GM12878 (cell line): ENCODE measurements around the gene B3GAT1. TPM values are rescaled to one million over a fixed set of nuclear protein-coding genes. Genes with fewer than 3 reads are reported as not detected.

Experiments
- ATAC-seq: fragments of 200-7000 bp; cut with Tn5 transposase; 3 replicates; pipeline ENCODE4 v1.9.1; 2020; ENCODE audit warnings: mild to moderate bottlenecking, moderate library complexity
- BruUV-seq: library from RNA; stranded (reverse); fragments of 400-500 nt; replicated peaks from 2 replicates; lab custom pipeline; 2021; lab: Mats Ljungman, UMichigan
- CTCF ChIA-PET: fragments of 300-600 bp; sonication (Branson Sonifier 250); formaldehyde crosslinking; extraction: SDS; loops from one replicate; lab custom pipeline; 2021; ENCODE audit warnings: inconsistent platforms; lab: Yijun Ruan, JAX
- POLR2A ChIA-PET: fragments of 350-600 bp; formaldehyde crosslinking; extraction: SDS; loops from one replicate; lab custom pipeline; 2021; ENCODE audit warnings: inconsistent platforms; lab: Charles Lee
- RAD21 ChIA-PET: fragments of 300-600 bp; sonication (Branson Sonifier 250); formaldehyde crosslinking; loops from one replicate; lab custom pipeline; 2023; ENCODE audit warnings: antibody characterized with exemption; ENCODE audit not compliant: unreplicated experiment; lab: Charles Lee
- SMC1A ChIA-PET: fragments of 300-600 bp; sonication (Branson Sonifier 250); formaldehyde crosslinking; loops from one replicate; lab custom pipeline; 2023; ENCODE audit not compliant: unreplicated experiment, uncharacterized antibody; lab: Charles Lee
- DNase-seq: peaks from one replicate; pipeline ENCODE4 v3.0.0-alpha.2; 2011; ENCODE audit warnings: low read depth, low spot score
- FAIRE-seq: peaks from 3 replicates; lab custom pipeline; 2011; peaks lifted over from hg19 to GRCh38; lab: Jason Lieb, UNC
- H2AFZ ChIP-seq: 2 replicates; pipeline ENCODE4 v1.6.0; 2011; ENCODE audit warnings: low read depth, low read length, control low read depth; ENCODE audit not compliant: control insufficient read depth
- H3K27ac ChIP-seq: 2 replicates; pipeline ENCODE4 v1.5.1; 2011; ENCODE audit warnings: control low read depth; ENCODE audit not compliant: control insufficient read depth, insufficient read depth
- H3K27me3 ChIP-seq, 2 experiments: replicated peaks in 1 of 2; 2 replicates each; pipeline versions ENCODE4 v1.6.0 to v1.6.1; 2011; ENCODE audit warnings: low read length in 1 of 2; ENCODE audit not compliant: control insufficient read depth in 2 of 2, insufficient read depth in 2 of 2
- H3K36me3 ChIP-seq, 2 experiments: 2 replicates each; pipeline ENCODE4 v1.5.1; 2011; ENCODE audit warnings: low read length in 1 of 2; ENCODE audit not compliant: control insufficient read depth in 2 of 2, insufficient read depth in 2 of 2
- H3K4me1 ChIP-seq: 2 replicates; pipeline ENCODE4 v1.6.1; 2011; ENCODE audit warnings: mild to moderate bottlenecking, low read length, moderate library complexity, mixed read lengths; ENCODE audit not compliant: control insufficient read depth, insufficient read depth
- H3K4me2 ChIP-seq: 2 replicates; pipeline ENCODE4 v1.6.0; 2011; ENCODE audit warnings: control low read depth; ENCODE audit not compliant: control insufficient read depth, insufficient read depth
- H3K4me3 ChIP-seq: fragments of 200-600 bp; sonication (generic); 2 replicates; pipeline ENCODE4 v1.5.1; 2016
- H3K79me2 ChIP-seq: 2 replicates; pipeline ENCODE4 v1.6.0; 2011; ENCODE audit warnings: low read length; ENCODE audit not compliant: control insufficient read depth, insufficient read depth
- H3K9ac ChIP-seq: 2 replicates; pipeline ENCODE4 v1.8.0; 2011; ENCODE audit warnings: low read length, control low read depth, mixed read lengths; ENCODE audit not compliant: control insufficient read depth, insufficient read depth
- H3K9me3 ChIP-seq: replicated peaks from 3 replicates; pipeline ENCODE4 v1.5.1; 2011; ENCODE audit warnings: mild to moderate bottlenecking, low read length; ENCODE audit not compliant: control insufficient read depth, insufficient read depth
- H4K20me1 ChIP-seq: 2 replicates; pipeline ENCODE4 v1.6.0; 2011; ENCODE audit not compliant: control insufficient read depth, insufficient read depth
- BRCA1 ChIP-seq: IDR thresholded peaks from 2 replicates; pipeline ENCODE4 v1.6.1; 2011; ENCODE audit warnings: low read depth, low read length, improper control_type of control experiment
- EGR1 ChIP-seq, 2 experiments: IDR thresholded peaks; 1 replicate in 1 of 2; 2 replicates in 1 of 2; pipeline ENCODE4 v1.6.1; 2011 to 2012; ENCODE audit warnings: low read depth in 2 of 2, low read length in 2 of 2, borderline replicate concordance in 1 of 2, mild to moderate bottlenecking in 1 of 2, moderate library complexity in 1 of 2
- EZH2 ChIP-seq: IDR thresholded peaks from 2 replicates; pipeline ENCODE4 v1.6.1; 2012; ENCODE audit warnings: low read depth, mild to moderate bottlenecking, control low read depth, inconsistent platforms, low read length, borderline replicate concordance; ENCODE audit not compliant: control insufficient read depth
- KDM1A ChIP-seq: fragments of 200-600 bp; sonication (generic); IDR thresholded peaks from 2 replicates; pipeline ENCODE4 v1.6.1; 2016; ENCODE audit warnings: borderline replicate concordance
- MTA2 ChIP-seq: fragments of 450-650 bp; IDR thresholded peaks from 2 replicates; pipeline ENCODE4 v1.6.1; 2016; ENCODE audit warnings: low read depth, mild to moderate bottlenecking, moderate library complexity
- NFYB ChIP-seq: IDR thresholded peaks from 2 replicates; pipeline ENCODE4 v1.6.1; 2011; ENCODE audit warnings: low read depth, mild to moderate bottlenecking, low read length, improper control_type of control experiment, moderate library complexity; ENCODE audit not compliant: insufficient read depth
- RAD21 ChIP-seq: IDR thresholded peaks from 2 replicates; pipeline ENCODE4 v1.6.1; 2011; ENCODE audit warnings: mild to moderate bottlenecking, low read depth, low read length, moderate library complexity; ENCODE audit not compliant: insufficient read depth
- RBBP5 ChIP-seq: fragments of 200-600 bp; sonication (generic); conservative IDR thresholded peaks from 2 replicates; pipeline ENCODE4 v1.6.1; 2016
- WGBS: methylation state at CpG from one replicate; pipeline ENCODE4 v1.1.6; 2016; ENCODE audit warnings: low lambda C conversion rate; ENCODE audit not compliant: insufficient replicate concordance, insufficient coverage; ENCODE audit errors: missing lambda C conversion rate; 5-methylcytosine and 5-hydroxymethylcytosine counted together
- in situ Hi-C: fragments of 300-500 bp; cut with MboI; formaldehyde crosslinking; loops from 9 replicates; pipeline ENCODE4 v1.14.3; 2018; ENCODE audit warnings: mixed read lengths
- intact Hi-C: fragments of 100-400 bp; cut with micrococcal nuclease; formaldehyde crosslinking; loops from one replicate; pipeline ENCODE4 v1.14.2; 2022; ENCODE audit not compliant: unreplicated experiment
- polyA plus RNA-seq, 11 experiments: library from polyadenylated mRNA; depleted of rRNA in 4 of 11; unstranded in 6 of 11; stranded (reverse) in 5 of 11; fragments of >200 nt; fragmentation: Nextera tagmentation in 4 of 11; fragmentation: Illumina TruSeq in 1 of 11; extraction: Ambion mirVana in 4 of 11; extraction: Trizol in 1 of 11; gene quantifications; 1 replicate in 1 of 11; 2 replicates in 10 of 11; pipeline versions ENCODE4 v1.2.1 to v1.2.3, GENCODE V29; 2011 to 2016; ENCODE audit warnings: inconsistent platforms in 2 of 11, missing spikeins in 2 of 11, low read depth in 1 of 11
- total RNA-seq, 4 experiments: library from RNA; depleted of rRNA in 3 of 4; stranded (reverse); fragments of >200 nt in 3 of 4; fragmentation: Illumina TruSeq in 1 of 4; extraction: Trizol in 1 of 4; gene quantifications; 2 replicates each; pipeline versions ENCODE4 v1.2.1 to v1.2.3, GENCODE V29; 2013 to 2021

B3GAT1 gene
- total and polyA plus RNA-seq, 10 of the 15 experiments (the other 5 are each of a cell fraction or from before 2014, with no cell fraction given), result 0.05 TPM; not detected in 9

GRCh38 chr11:134358165-134358855, 53.7 kb downstream of the B3GAT1 start:
- TF ChIP-seq RAD21 (no peak), EZH2 (no peak), KDM1A (no peak), EGR1 (IDR thresholded peaks at IDR 0.05; ENCODE audit: borderline replicate concordance in 1 of 2, low read depth in 2 of 2, low read length in 2 of 2) (no peak), NFYB (no peak), MTA2 (no peak), BRCA1 (no peak), RBBP5 (no peak)
- H3K4me3 ChIP-seq, result no peak overlapping the region
- H3K27ac ChIP-seq, result no peak overlapping the region
- ChIA-PET SMC1A (no interaction called here), POLR2A (no interaction called here), CTCF (no interaction called here), RAD21 (no interaction called here)
- no peak overlapping the region for H3K9ac ChIP-seq
- H3K27me3 ChIP-seq, result no peaks in the 10 kb centered on the region; a peak in 1 of 4 replicates
- ATAC-seq (no peak), DNase-seq (no peak), FAIRE-seq (no peak)
- H3K36me3 ChIP-seq, result no peaks in the 10 kb centered on the region
- no TSS peak for BruUV-seq
- no peaks in the 10 kb centered on the region for H3K9me3 ChIP-seq
- in situ Hi-C loops, result no loop called here
- WGBS, result 75% methylated on average over 27 of the region's 27 CpGs
- H3K4me2 ChIP-seq, result no peak overlapping the region
- H3K79me2 ChIP-seq, result no peaks in the 10 kb centered on the region
- intact Hi-C loops, result loop anchor here (10.0 kb wide), 1 partner anchor 154 kb away; no protein-coding TSS in a partner anchor
- no peaks in the 10 kb centered on the region for H3K4me1 ChIP-seq
- H4K20me1 ChIP-seq, result no peaks in the 10 kb centered on the region
- no peak overlapping the region for H2AFZ ChIP-seq
